Liver (tissue), 9 donors: ENCODE data around the gene GABBR2. TPM values are rescaled to one million over a fixed set of nuclear protein-coding genes. Genes with fewer than 3 reads are reported as not detected.

ENCODE experiments used
- DNase-seq: peaks from one replicate; pipeline ENCODE4 v3.0.0-alpha.2; 2017; ENCODE audit warnings: low spot score
- H3K27ac ChIP-seq, 2 donors: one replicate each; pipeline ENCODE4 v1.7.0; 2013; ENCODE audit warnings: inconsistent platforms in 2 of 2, low read length in 2 of 2, control low read depth in 1 of 2, low read depth in 1 of 2, mild to moderate bottlenecking in 1 of 2
- H3K27me3 ChIP-seq, 4 donors: one replicate each; pipeline versions ENCODE4 v1.6.1 to v1.7.0; 2013; ENCODE audit warnings: low read length in 3 of 4, inconsistent platforms in 1 of 4, mild to moderate bottlenecking in 1 of 4, moderate library complexity in 1 of 4; ENCODE audit not compliant: control insufficient read depth in 4 of 4, insufficient read depth in 4 of 4
- H3K36me3 ChIP-seq, 4 donors: one replicate each; pipeline versions ENCODE4 v1.6.1 to v1.7.0; 2013; ENCODE audit warnings: low read length in 3 of 4, mild to moderate bottlenecking in 3 of 4, low read depth in 1 of 4, moderate library complexity in 1 of 4; ENCODE audit not compliant: control insufficient read depth in 4 of 4, insufficient read depth in 3 of 4
- H3K4me1 ChIP-seq, 4 donors: one replicate each; pipeline versions ENCODE4 v1.6.1 to v1.7.0; 2013; ENCODE audit warnings: low read length in 3 of 4, mild to moderate bottlenecking in 3 of 4, moderate library complexity in 1 of 4; ENCODE audit not compliant: control insufficient read depth in 4 of 4, insufficient read depth in 4 of 4
- H3K4me3 ChIP-seq, 3 donors: one replicate each; pipeline versions ENCODE4 v1.6.1 to v1.7.0; 2013; ENCODE audit warnings: low read length in 3 of 3, control low read depth in 1 of 3, low read depth in 1 of 3, mild to moderate bottlenecking in 1 of 3
- H3K9ac ChIP-seq, 2 donors: one replicate each; pipeline ENCODE4 v1.7.0; 2013; ENCODE audit warnings: low read length in 2 of 2, mild to moderate bottlenecking in 2 of 2, moderate library complexity in 2 of 2, control low read depth in 1 of 2, low read depth in 1 of 2
- H3K9me3 ChIP-seq, 4 donors: one replicate each; pipeline versions ENCODE4 v1.6.1 to v1.7.0; 2013; ENCODE audit warnings: low read length in 3 of 4; ENCODE audit not compliant: control insufficient read depth in 4 of 4
- ATF3 ChIP-seq: IDR thresholded peaks from 2 replicates; pipeline ENCODE4 v1.6.1; 2016; ENCODE audit warnings: antibody characterized with exemption
- CTCF ChIP-seq: fragments of 150-350 bp; IDR thresholded peaks from 2 replicates; pipeline ENCODE4 v1.5.1; 2017; ENCODE audit warnings: improper control_type of control experiment, low read depth, low read length; ENCODE audit not compliant: missing input control
- GABPA ChIP-seq, 2 donors: IDR thresholded peaks in 1 of 2; conservative IDR thresholded peaks in 1 of 2; 2 replicates each; pipeline ENCODE4 v1.6.1; 2016; ENCODE audit warnings: antibody characterized with exemption in 2 of 2, mild to moderate bottlenecking in 1 of 2, moderate library complexity in 1 of 2
- HNF4G ChIP-seq: IDR thresholded peaks from 2 replicates; pipeline ENCODE4 v1.6.1; 2016; ENCODE audit warnings: antibody characterized with exemption
- JUND ChIP-seq, 2 donors: IDR thresholded peaks; 2 replicates each; pipeline ENCODE4 v1.6.1; 2016; ENCODE audit warnings: antibody characterized with exemption in 2 of 2
- MAX ChIP-seq: IDR thresholded peaks from 2 replicates; pipeline ENCODE4 v1.6.1; 2016; ENCODE audit warnings: antibody characterized with exemption
- NR2F2 ChIP-seq: IDR thresholded peaks from 2 replicates; pipeline ENCODE4 v1.6.1; 2016; ENCODE audit warnings: antibody characterized with exemption
- TAF1 ChIP-seq: conservative IDR thresholded peaks from 2 replicates; pipeline ENCODE4 v1.6.1; 2016; ENCODE audit warnings: antibody characterized with exemption, mild to moderate bottlenecking
- YY1 ChIP-seq: IDR thresholded peaks from 2 replicates; pipeline ENCODE4 v1.6.1; 2016; ENCODE audit warnings: antibody characterized with exemption, mild to moderate bottlenecking
- WGBS: extraction: QIAGEN DNeasy Blood & Tissue Kit; methylation state at CpG from one replicate; pipeline ENCODE4 v1.1.7; 2013; 5-methylcytosine and 5-hydroxymethylcytosine counted together
- polyA plus RNA-seq, 2 donors: library from polyadenylated mRNA; stranded (reverse) in 1 of 2; unstranded in 1 of 2; fragments of 200-250 nt in 1 of 2; fragments of >200 nt in 1 of 2; fragmentation: Nextera tagmentation in 1 of 2; extraction: Ambion mirVana in 1 of 2; gene quantifications; one replicate each; pipeline versions ENCODE4 v1.2.1 to v1.2.3, GENCODE V29; 2013 to 2015
- total RNA-seq, 2 donors: library from RNA; depleted of rRNA; stranded (reverse); fragments of >200 nt; gene quantifications; one replicate each; pipeline ENCODE4 v1.2.3, GENCODE V29; 2014
- TF ChIP-seq, protein P1 (sequence below): IDR thresholded peaks from 2 replicates; pipeline ENCODE4 v1.6.1; 2016; ENCODE audit warnings: antibody characterized with exemption, mild to moderate bottlenecking
- TF ChIP-seq, protein P2 (sequence below): IDR thresholded peaks from 2 replicates; pipeline ENCODE4 v1.6.1; 2016; ENCODE audit warnings: antibody characterized with exemption
- donor health status: healthy.
- donor health status: healthy.
- donor health status: healthy.
- donor health status: healthy.
- donor health status: healthy.

GABBR2 gene
- total and polyA plus RNA-seq, 4 donors: 0.03 to 0.23 (median 0.08) TPM; not detected in 1

- WGBS: 90% methylated on average over 12 of the region's 12 CpGs
- Histone ChIP-seq H3K27me3 (no peaks in the 10 kb centered on the region), H3K36me3 (no peaks in the 10 kb centered on the region), H3K27ac (no peak overlapping the region), H3K9me3 (no peaks in the 10 kb centered on the region), H3K4me1 (no peaks in the 10 kb centered on the region), H3K9ac (no peak overlapping the region), H3K4me3 (no peak overlapping the region)
- DNase-seq: no peak
- no peak for TF ChIP-seq MAX
- TF ChIP-seq, protein P1, sequence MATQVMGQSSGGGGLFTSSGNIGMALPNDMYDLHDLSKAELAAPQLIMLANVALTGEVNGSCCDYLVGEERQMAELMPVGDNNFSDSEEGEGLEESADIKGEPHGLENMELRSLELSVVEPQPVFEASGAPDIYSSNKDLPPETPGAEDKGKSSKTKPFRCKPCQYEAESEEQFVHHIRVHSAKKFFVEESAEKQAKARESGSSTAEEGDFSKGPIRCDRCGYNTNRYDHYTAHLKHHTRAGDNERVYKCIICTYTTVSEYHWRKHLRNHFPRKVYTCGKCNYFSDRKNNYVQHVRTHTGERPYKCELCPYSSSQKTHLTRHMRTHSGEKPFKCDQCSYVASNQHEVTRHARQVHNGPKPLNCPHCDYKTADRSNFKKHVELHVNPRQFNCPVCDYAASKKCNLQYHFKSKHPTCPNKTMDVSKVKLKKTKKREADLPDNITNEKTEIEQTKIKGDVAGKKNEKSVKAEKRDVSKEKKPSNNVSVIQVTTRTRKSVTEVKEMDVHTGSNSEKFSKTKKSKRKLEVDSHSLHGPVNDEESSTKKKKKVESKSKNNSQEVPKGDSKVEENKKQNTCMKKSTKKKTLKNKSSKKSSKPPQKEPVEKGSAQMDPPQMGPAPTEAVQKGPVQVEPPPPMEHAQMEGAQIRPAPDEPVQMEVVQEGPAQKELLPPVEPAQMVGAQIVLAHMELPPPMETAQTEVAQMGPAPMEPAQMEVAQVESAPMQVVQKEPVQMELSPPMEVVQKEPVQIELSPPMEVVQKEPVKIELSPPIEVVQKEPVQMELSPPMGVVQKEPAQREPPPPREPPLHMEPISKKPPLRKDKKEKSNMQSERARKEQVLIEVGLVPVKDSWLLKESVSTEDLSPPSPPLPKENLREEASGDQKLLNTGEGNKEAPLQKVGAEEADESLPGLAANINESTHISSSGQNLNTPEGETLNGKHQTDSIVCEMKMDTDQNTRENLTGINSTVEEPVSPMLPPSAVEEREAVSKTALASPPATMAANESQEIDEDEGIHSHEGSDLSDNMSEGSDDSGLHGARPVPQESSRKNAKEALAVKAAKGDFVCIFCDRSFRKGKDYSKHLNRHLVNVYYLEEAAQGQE: no peak
- TF ChIP-seq TAF1: no peak
- TF ChIP-seq JUND (IDR thresholded peaks at IDR 0.05): no peak
- TF ChIP-seq ATF3: no peak
- no peak for TF ChIP-seq NR2F2
Measured at GRCh38 chr9:98381311-98382103, 327.2 kb downstream of the GABBR2 start.

DNA sequence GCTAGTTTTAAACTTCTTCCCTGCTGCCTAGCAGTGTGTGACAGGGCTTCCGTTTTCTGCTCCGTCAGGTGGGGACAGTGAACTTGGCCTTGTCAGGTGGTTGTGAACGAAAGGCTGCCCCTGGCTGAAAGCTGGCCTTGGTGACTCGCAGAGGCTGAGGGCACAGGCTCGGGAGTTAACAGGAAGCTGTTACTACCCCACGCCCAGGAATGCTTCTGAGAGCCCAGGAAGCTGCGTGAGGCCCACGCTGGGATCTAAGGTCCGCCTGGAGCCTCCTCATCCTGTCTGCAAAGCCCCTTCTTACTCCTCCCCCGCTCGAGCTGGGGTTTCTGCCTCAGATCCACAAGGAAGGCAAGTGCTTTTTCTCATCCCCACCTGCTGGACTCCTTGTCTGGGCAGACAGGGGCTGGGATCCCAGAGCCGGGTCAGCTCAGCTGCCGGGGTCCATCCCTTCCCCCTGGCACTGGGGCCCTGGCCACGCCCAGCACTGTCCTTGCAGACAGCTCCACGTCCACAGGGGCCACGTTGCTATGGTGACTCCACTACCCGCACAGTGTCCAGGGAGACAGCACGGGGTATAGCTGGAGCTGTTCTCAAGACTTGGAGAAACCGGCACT lies 328.6 kb downstream of the GABBR2 start:
- Histone ChIP-seq H3K9me3 (no peaks in the 10 kb centered on the region), H3K4me1 (no peaks in the 10 kb centered on the region), H3K27ac (no peak overlapping the region), H3K9ac (no peak overlapping the region), H3K4me3 (no peak overlapping the region), H3K27me3 (no peaks in the 10 kb centered on the region), H3K36me3 (no peaks in the 10 kb centered on the region)
- WGBS: 60% methylated on average over 19 of the region's 19 CpGs
- no peak for DNase-seq
- TF ChIP-seq HNF4G: no peak
- no peak for TF ChIP-seq TAF1
- TF ChIP-seq GABPA (IDR thresholded peaks at IDR 0.05 in 1 of 2, conservative IDR thresholded peaks at IDR 0.05 in 1 of 2): no peak

DNA sequence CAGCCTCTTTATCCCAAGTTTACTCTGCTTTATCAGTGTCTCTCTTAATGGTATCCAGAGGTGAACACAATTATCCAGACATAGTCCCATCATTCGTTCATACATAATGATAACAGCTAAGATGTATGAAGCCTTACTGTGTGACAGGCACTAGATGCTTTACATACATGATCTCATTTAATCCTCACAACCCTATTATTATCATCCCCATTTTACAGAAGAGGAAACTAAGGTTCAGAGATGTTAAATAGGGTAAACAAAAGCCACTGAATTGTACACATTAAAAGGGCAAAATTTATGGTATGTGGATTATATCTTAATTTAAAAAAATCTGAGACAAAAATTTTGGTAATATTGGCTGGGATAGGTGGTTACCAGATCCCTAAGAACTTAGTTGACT lies 329.2 kb downstream of the GABBR2 start:
- WGBS: 82% methylated on average over 1 of the region's 1 CpG
- no peak overlapping the region for H3K27ac ChIP-seq
- TF ChIP-seq, protein P2, sequence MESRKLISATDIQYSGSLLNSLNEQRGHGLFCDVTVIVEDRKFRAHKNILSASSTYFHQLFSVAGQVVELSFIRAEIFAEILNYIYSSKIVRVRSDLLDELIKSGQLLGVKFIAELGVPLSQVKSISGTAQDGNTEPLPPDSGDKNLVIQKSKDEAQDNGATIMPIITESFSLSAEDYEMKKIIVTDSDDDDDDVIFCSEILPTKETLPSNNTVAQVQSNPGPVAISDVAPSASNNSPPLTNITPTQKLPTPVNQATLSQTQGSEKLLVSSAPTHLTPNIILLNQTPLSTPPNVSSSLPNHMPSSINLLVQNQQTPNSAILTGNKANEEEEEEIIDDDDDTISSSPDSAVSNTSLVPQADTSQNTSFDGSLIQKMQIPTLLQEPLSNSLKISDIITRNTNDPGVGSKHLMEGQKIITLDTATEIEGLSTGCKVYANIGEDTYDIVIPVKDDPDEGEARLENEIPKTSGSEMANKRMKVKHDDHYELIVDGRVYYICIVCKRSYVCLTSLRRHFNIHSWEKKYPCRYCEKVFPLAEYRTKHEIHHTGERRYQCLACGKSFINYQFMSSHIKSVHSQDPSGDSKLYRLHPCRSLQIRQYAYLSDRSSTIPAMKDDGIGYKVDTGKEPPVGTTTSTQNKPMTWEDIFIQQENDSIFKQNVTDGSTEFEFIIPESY: no peak
- no peak for TF ChIP-seq HNF4G
- no peak for TF ChIP-seq JUND (IDR thresholded peaks at IDR 0.05)
- no peak for TF ChIP-seq GABPA (IDR thresholded peaks at IDR 0.05 in 1 of 2, conservative IDR thresholded peaks at IDR 0.05 in 1 of 2)
- no peak for TF ChIP-seq ATF3
- TF ChIP-seq CTCF: no peak
- TF ChIP-seq YY1: no peak
- TF ChIP-seq TAF1: no peak
- no peak for TF ChIP-seq MAX
- TF ChIP-seq, protein P1: no peak

More for the DNA sequence above, 329.2 kb downstream of the GABBR2 start:
- H3K4me3 ChIP-seq: no peak overlapping the region
- H3K9me3 ChIP-seq: no peaks in the 10 kb centered on the region
- H3K4me1 ChIP-seq: no peaks in the 10 kb centered on the region
- no peak overlapping the region for H3K9ac ChIP-seq
- no peak for DNase-seq
- H3K27me3 ChIP-seq: no peaks in the 10 kb centered on the region
- H3K36me3 ChIP-seq: no peaks in the 10 kb centered on the region
